MCF 10A (cell line): ENCODE measurements around the gene CPE. TPM values are rescaled to one million over a fixed set of nuclear protein-coding genes. Genes with fewer than 3 reads are reported as not detected.
A peak's percentile ranks its signal among the peaks of the same experiment; 100 is the strongest.

Experiments used
- BruUV-seq: library from RNA; stranded (reverse); fragments of 400-500 nt; replicated peaks from 2 replicates; lab custom pipeline; 2021; lab: Mats Ljungman, UMichigan
- CTCF ChIA-PET: fragments of 300-600 bp; sonication (Branson Sonifier 250); formaldehyde crosslinking; extraction: SDS; loops from one replicate; lab custom pipeline; 2021; ENCODE audit warnings: antibody characterized with exemption, inconsistent platforms; lab: Yijun Ruan, JAX
- POLR2A ChIA-PET: fragments of 300-600, 350-650 bp; sonication (Branson Sonifier 250); formaldehyde crosslinking; extraction: SDS; loops from one replicate; lab custom pipeline; 2020; ENCODE audit warnings: antibody characterized with exemption, inconsistent platforms; lab: Yijun Ruan, JAX
- DNase-seq: peaks from one replicate; pipeline ENCODE4 v3.0.0-alpha.2; 2018; ENCODE audit not compliant: unreplicated experiment
- H3K27ac Mint-ChIP-seq: one replicate; pipeline ENCODE4 v1.8.0; 2022; ENCODE audit warnings: mild to moderate bottlenecking, low read depth, mixed read lengths; ENCODE audit not compliant: unreplicated experiment
- H3K27me3 Mint-ChIP-seq: one replicate; pipeline ENCODE4 v1.8.0; 2022; ENCODE audit warnings: mixed read lengths; ENCODE audit not compliant: insufficient read depth, unreplicated experiment
- H3K36me3 Mint-ChIP-seq: one replicate; pipeline ENCODE4 v1.8.0; 2022; ENCODE audit warnings: mild to moderate bottlenecking, moderate library complexity, mixed read lengths; ENCODE audit not compliant: insufficient read depth, unreplicated experiment
- H3K4me1 Mint-ChIP-seq: one replicate; pipeline ENCODE4 v1.8.0; 2022; ENCODE audit warnings: mixed read lengths; ENCODE audit not compliant: insufficient read depth, unreplicated experiment
- H3K4me3 Mint-ChIP-seq: one replicate; pipeline ENCODE4 v1.8.0; 2022; ENCODE audit warnings: mild to moderate bottlenecking, moderate library complexity, mixed read lengths; ENCODE audit not compliant: unreplicated experiment
- H3K9me3 Mint-ChIP-seq: one replicate; pipeline ENCODE4 v1.8.0; 2022; ENCODE audit warnings: mixed read lengths; ENCODE audit not compliant: unreplicated experiment
- CTCF ChIP-seq: fragments of 200-600 bp; IDR thresholded peaks from one replicate; pipeline ENCODE4 v1.8.0; 2022; ENCODE audit warnings: antibody characterized with exemption, mild to moderate bottlenecking; ENCODE audit not compliant: unreplicated experiment
- intact Hi-C: fragments of 100-400 bp; cut with micrococcal nuclease; formaldehyde crosslinking; loops from 2 replicates; pipeline ENCODE4 v1.14.1; 2022
- total RNA-seq: library from RNA; stranded (reverse); gene quantifications from 2 replicates; pipeline ENCODE4 v1.2.3, GENCODE V29; 2022

The CPE gene
- total RNA-seq, 1 experiment from 2014 or later = 8.3 TPM

- peak overlapping the region; percentile 87 for H3K27ac Mint-ChIP-seq
- no TSS peak for BruUV-seq
- no peaks in the 10 kb centered on the region for H3K36me3 Mint-ChIP-seq
- TF ChIP-seq CTCF = no peak
- POLR2A ChIA-PET = interaction anchor here (0.9 to 2.9 kb wide), 15 partner anchors 9 to 1484 kb away, joined by 3 to 13 read pairs (median 6); no protein-coding TSS in a partner anchor
- intact Hi-C loops = no loop called here
- peak overlapping the region; percentile 36 for H3K4me3 Mint-ChIP-seq
- CTCF ChIA-PET = interaction anchor here (0.5 to 8.5 kb wide), 6 partner anchors 9 to 616 kb away, joined by 3 to 99 read pairs (median 4); no protein-coding TSS in a partner anchor
- peak; percentile 69 for DNase-seq
- peaks cover 7% of the 10 kb centered on the region for H3K9me3 Mint-ChIP-seq
- no peaks in the 10 kb centered on the region for H3K27me3 Mint-ChIP-seq
- peaks cover 37% of the 10 kb centered on the region for H3K4me1 Mint-ChIP-seq
These were observed 127.4 kb downstream of the CPE start for GRCh38 chr4:165505958-165506837.

GRCh38 chr4:165506849-165507248 is 128.0 kb downstream of the CPE start:
- BruUV-seq = no TSS peak
- DNase-seq = no peak
- Mint-ChIP-seq H3K4me1 (peaks cover 36% of the 10 kb centered on the region), H3K27ac (peak overlapping the region; percentile 87), H3K36me3 (no peaks in the 10 kb centered on the region), H3K27me3 (no peaks in the 10 kb centered on the region), H3K4me3 (peak overlapping the region; percentile 36), H3K9me3 (peaks cover 6% of the 10 kb centered on the region)
- POLR2A ChIA-PET = interaction anchor here (0.6 to 2.9 kb wide), 13 partner anchors 8 to 465 kb away, joined by 3 to 13 read pairs (median 6); no protein-coding TSS in a partner anchor
- intact Hi-C loops = no loop called here
- TF ChIP-seq CTCF = no peak
- CTCF ChIA-PET = interaction anchor here (0.5 to 8.5 kb wide), 7 partner anchors 8 to 615 kb away, joined by 3 to 99 read pairs (median 4); no protein-coding TSS in a partner anchor

GRCh38 chr4:165507381-165507780 is 128.6 kb downstream of the CPE start:
- CTCF ChIA-PET = interaction anchor here (0.5 to 8.5 kb wide), 7 partner anchors 8 to 219 kb away, joined by 3 to 99 read pairs (median 4); no protein-coding TSS in a partner anchor
- DNase-seq = no peak
- H3K27me3 Mint-ChIP-seq = no peaks in the 10 kb centered on the region
- H3K36me3 Mint-ChIP-seq = no peaks in the 10 kb centered on the region
- POLR2A ChIA-PET = interaction anchor here (0.6 to 2.9 kb wide), 5 partner anchors 16 to 364 kb away, joined by 3 to 11 read pairs (median 3); no protein-coding TSS in a partner anchor
- peaks cover 31% of the 10 kb centered on the region for H3K4me1 Mint-ChIP-seq
- peaks cover under 1% of the 10 kb centered on the region for H3K9me3 Mint-ChIP-seq
- TF ChIP-seq CTCF = no peak
- intact Hi-C loops = no loop called here
- no TSS peak for BruUV-seq
- no peak overlapping the region for H3K27ac Mint-ChIP-seq
- no peak overlapping the region for H3K4me3 Mint-ChIP-seq
